GM19035 (cell line): Measurements from ENCODE around the gene DUSP23.
A peak's percentile ranks its signal among the peaks of the same experiment; 100 is the strongest.

Experiments used
- ATAC-seq: cut with Tn5 transposase; IDR thresholded peaks from one replicate; pipeline ENCODE4 v1.9.1; 2021; ENCODE audit not compliant: unreplicated experiment

Gene DUSP23

DNA sequence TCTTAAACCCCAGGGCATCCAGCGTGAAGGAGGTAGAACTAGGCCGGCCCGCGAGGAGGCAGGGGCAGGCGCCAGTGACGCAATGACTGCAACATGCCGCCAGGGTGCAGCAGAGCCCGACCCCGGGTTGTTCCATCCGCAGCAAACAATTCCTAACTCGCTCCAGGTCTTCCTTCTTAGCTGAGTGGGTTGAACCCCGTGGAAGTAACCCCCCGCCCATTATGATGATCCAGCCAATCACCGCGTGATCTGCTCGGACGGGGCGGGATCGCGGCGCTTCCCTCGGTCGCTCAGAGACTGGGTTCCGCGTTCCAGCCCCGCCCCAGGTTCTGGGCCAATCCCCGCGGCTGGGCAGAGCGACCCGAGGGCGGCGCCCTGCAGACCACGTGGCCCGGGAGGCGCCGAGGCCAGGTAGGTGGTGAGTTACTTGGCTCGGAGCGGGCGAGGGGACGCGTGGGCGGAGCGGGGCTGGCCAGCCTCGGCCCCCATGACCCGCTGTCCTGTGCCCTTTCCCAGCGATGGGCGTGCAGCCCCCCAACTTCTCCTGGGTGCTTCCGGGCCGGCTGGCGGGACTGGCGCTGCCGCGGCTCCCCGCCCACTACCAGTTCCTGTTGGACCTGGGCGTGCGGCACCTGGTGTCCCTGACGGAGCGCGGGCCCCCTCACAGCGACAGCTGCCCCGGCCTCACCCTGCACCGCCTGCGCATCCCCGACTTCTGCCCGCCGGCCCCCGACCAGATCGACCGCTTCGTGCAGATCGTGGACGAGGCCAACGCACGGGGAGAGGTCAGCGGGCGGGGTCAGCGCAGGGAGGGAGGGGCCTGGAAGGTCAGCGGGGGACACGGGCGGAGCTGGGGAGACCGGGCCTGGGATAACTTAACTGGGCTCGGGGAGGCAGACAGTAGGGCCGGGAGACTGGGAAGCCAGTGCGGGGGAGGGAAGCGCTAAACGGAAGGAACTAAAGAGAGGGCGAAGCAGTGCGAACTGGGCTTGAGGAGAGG, at the start of gene DUSP23:
Gene DUSP23 (plus strand): TSS at position 380 of the 1,000 bp plus-strand sequence. CDS start 139 bp downstream, at position 519.
- peak; percentile 98 for ATAC-seq

- ATAC-seq, result no peak
These were observed 43.4 kb upstream of the DUSP23 start for GRCh38 chr1:159737238-159737916.

DNA sequence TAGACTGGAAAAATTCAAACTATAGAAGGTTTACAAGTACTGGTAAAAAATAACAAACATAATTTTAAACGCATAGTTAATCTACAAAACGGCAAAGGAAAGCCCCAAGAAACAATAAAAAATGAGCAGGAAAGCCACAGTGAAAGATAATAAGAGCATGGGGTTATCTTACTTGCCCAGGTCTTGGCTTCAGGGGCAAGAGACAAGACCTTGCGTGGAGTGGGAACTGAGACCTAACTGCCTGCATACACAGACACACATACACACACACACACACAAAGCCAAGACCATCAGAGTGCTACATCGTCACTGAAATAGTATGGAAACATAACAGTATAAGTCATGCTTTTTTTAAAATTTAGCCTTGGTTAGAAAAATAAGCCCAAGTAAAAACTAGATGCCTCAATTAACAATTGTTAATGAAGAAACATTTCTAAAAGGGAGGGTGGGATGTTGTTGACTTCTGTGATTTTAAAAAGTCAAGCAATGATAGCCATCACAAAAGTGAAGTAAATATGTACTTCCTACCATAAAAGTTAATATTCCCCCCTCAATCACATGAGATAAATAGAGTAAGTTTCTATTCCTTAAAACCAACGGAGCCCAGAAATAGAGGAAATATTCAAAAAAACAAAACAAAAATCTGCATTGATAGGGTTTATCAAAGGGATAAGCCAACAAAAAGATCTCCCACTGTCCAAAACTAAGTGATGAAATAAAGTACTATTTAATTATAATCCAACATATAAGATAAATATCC, 36.9 kb upstream of the DUSP23 start:
- ATAC-seq, result no peak

DNA sequence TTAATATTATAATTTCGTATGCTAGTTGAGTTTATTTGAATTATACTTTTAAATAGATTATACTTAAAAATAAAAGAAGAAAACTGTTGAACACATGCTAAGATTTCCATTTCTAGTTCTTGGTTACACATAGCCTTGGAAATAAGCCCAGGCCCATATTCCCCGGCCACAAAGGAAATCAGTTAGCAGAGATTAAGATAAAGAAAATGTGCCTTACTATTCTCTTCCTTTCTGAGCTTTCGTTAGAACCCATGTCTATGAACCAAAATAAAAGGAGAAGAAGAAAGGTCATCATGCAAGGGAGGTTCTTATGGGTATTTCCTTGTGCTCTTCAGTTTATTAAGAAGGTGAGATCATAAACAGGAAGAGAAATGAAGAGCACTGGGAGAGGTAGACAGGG, 34.1 kb upstream of the DUSP23 start:
- ATAC-seq, result no peak

DNA sequence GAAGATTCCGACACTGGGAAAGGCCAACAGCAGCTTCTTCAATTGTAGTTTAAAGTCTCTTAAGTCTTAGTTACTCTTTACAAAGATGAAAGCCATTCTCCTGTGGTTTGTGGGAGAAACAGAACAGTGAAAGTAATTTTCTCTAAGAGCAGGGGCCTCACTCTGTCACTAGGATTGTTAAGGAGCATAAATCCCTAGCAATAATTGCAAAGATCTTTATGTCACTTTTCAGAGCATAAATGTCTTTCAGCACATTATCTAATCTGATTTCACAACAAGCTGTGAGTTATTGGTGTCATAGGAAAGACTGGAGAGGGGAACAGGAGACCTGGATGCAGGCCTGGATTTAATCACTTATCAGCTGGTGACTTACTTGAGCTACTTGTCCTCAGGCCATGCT, 32.4 kb upstream of the DUSP23 start:
- ATAC-seq, result no peak

GRCh38 chr1:159749630-159750029, 31.1 kb upstream of the DUSP23 start:
- no peak for ATAC-seq

DNA sequence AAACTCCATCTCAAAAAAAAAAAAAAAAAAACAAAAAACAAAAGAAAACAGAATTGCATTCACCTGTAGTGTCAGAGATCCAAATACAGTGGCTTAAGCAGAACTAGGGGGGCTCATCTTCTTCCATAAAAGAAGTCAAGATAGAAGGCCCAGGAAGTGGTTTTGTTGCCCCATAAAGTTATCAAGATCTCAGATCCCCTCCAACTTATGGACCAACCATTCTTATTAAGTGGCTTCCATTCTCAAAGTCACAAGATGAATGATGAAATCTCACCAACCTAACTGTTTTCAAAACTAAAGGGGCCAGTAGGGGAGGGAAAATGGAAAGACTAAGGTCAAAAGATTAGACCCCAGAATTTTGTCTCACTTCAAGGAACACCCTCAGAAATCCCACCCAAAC, 30.1 kb upstream of the DUSP23 start:
- no peak for ATAC-seq

DNA sequence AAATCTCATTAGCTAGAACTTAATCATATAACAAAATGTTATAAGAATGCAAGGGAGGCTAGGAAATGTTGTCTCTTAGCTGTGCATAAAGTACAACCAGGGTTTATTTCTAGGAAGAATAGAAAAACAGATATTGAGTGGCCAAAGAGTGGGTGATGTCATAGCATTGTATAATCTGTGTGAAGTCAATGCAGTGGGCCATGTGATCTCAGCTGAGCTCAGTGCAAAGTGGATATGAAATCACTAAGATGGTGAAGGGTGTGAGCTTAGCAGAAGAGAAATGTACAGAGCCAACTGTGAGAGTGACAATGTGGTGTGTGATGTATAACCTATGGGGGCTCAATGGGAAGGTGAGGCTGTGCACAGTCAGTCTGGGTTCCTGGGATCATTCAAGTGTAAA, 29.7 kb upstream of the DUSP23 start:
- ATAC-seq, result no peak

- ATAC-seq, result no peak
These were observed 28.6 kb upstream of the DUSP23 start for GRCh38 chr1:159752135-159752580.

- ATAC-seq, result no peak
These were observed 27.4 kb upstream of the DUSP23 start for GRCh38 chr1:159753386-159753785.

DNA sequence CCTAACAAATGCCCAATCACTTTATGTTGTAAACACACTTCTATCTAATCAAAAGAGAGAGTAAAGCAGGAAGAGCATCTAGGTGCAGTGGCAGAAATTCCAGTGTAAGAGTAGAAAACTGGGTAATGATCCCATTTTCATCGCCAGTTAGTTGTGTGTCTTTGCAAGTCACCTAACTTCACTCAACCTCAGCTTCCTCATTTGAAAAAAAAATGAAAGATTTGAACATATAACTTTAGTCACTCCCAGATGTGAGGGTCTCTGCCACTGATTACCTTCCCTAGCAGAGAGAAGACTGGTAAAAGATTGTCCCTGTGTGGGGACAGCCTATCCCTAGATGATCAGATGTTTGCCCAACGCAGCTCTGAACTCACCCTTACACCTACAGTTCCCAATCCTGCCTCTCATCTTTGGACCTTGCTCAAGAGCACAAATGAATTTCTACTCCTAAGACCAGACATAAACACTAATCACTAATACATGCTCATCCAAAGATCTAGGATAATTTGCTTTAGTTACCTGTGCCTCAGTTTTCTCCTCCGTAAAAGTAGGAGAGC, 25.2 kb upstream of the DUSP23 start:
- no peak for ATAC-seq

GRCh38 chr1:159756397-159756796, 24.4 kb upstream of the DUSP23 start:
- no peak for ATAC-seq

DNA sequence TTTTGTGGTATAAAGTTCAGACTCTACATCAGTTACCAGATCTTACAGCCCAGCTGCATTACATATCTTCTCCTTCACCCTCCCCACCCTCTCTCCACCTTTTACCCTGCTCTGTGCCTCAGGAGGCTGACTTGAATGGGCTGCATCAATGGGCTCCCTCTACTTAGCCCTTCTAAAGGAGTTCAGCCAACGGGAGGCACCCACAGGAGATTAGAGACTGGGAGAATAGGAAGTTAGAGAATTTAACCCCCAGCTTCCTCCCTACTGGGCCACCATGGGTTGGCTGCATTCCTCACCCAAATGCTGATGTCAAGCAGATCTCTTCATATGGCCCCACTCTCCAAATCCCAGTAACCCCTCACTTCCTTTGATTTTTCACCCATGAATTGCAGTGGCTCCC, 17.1 kb upstream of the DUSP23 start:
- no peak for ATAC-seq

DNA sequence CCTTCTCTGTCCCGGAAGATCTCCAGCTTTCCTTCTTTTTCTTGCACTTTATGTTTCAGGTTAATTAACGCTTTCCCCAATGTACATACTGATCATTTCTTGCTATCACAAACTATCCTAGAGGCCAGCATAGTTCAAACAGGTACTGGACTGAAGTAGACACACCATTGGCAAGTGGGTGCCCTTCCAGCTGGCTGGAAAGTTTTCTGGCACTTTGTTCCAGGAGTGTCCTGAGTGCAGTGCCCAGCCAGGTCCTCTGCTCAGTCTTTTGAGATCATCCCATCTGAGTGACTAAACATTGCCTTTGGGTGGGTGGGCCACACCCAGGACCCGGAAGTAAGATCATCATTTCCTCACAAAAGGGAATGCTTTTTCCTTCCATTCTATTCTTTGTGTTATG, 15.0 kb upstream of the DUSP23 start:
- ATAC-seq, result no peak

DNA sequence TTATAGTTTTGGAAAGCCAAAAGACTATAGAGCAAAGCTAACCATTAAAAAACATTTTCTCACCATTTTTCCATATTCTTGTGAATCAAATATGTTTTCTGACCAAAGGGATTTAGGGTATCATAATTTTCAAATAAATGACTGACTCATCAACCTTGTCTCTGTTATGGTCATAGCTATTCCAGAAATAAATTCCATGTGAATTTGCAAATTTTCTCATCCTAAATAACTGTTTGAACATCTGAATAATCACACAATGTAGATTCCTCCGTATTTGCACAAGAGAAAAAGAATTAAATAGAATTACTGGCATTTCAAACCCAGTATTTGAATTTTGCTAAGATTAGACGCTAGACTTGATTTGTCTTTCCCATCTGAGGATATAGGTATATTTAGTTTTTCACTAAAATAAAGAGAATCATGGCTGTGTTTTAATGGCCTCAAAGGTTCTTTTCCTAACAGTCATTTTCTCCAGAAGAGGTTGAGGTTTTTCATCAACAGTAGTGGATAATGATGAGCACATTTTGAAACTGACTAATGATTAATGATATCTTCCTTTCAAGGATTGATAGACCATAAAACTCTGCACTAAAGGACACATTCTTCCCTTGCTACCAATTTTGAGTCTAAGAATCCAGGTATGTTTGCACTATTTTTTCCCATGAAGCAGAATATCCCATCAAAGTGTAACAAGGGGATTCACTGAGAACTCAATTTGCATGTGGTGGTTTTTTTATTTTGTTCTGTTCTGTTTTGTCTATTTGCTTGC, 9.5 kb upstream of the DUSP23 start:
- no peak for ATAC-seq

- ATAC-seq, result no peak
These were observed 6.3 kb upstream of the DUSP23 start for GRCh38 chr1:159774465-159774864.

- no peak for ATAC-seq
These were observed 5.0 kb upstream of the DUSP23 start for GRCh38 chr1:159775716-159776115.

DNA sequence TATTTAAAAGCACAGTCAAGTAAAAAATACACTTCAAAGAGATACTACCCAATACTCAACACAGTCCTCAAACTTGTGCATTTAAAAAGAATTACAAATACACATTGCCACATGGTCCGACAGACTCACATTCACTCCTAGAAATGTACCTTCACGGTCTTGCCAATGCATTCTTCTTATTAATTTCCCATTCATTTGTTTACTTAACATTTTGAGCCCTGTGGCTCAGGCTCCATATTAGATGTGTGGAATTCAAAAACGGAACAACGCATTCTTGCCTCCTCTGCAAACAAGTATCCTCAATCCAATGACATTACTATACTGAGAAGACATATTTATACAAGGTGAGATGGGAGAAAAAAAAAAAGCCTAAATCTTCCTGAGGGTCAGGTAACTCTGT, 2.5 kb upstream of the DUSP23 start:
- no peak for ATAC-seq

DNA sequence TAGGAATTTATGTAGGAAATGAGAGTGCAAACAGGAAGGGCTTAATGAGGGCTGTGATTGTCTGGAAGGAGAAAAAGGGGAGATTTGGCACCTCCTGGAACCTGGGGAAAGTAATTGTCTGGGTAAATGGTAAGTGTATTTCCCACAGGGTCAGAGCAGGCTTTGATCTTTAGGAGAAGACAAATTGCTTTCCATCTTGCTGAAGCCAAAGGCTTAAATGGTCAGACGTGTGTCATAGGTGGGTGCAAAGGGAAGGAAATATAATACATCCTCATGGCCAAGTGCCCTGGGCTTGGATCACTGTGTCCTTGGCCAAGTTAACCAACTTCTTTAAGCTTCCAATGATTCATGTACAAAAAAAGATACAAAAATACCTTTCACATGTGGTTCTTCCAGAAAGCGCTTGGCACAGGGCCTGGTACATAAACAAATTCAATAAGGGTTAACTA, 1.3 kb upstream of the DUSP23 start:
- no peak for ATAC-seq

DNA sequence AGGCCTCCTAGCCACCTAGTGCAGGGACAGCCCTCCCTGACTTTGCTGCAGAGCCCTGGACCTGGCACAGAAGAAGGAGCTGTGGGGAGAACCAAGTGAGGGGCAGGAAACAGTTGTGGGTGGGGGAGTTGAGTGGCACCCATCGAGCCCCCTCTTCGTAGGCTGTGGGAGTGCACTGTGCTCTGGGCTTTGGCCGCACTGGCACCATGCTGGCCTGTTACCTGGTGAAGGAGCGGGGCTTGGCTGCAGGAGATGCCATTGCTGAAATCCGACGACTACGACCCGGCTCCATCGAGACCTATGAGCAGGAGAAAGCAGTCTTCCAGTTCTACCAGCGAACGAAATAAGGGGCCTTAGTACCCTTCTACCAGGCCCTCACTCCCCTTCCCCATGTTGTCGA, 1.2 kb downstream of the DUSP23 start:
- no peak for ATAC-seq
